ENCODE measurements around the gene SEMA3E. TPM values are rescaled to one million over a fixed set of nuclear protein-coding genes. Genes with fewer than 3 reads are reported as not detected.

Gene SEMA3E
- polyA plus RNA-seq, 1 experiment: 0.06 TPM

DNA sequence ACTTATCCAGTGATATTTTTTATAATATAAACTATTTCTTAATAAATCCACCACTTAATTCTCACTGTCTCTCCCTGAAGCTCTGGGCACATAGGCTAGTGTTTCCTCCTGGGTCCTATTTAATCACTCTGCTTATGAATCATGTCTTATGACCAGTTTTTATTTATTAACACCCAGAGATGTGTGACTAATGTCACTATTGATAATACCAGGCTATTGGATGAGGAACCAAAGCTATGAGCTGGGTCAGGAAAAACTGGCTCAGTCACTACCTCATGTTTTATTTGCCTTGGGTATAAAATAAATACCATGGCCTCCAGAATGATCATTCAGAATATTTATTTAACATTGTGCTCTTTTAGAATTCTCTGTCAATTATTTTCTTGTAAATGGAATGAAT is 5.2 kb downstream of the SEMA3E start:
- Histone ChIP-seq H3K27ac (ENCODE audit: low read depth, low read length) (no peak overlapping the region), H3K4me3 (ENCODE audit: low read depth, low read length) (no peak overlapping the region), H3K27me3 (ENCODE audit: control insufficient read depth, insufficient read depth, low read length) (no peaks in the 10 kb centered on the region), H3K9me3 (ENCODE audit: control insufficient read depth, insufficient read depth, low read length) (no peaks in the 10 kb centered on the region)
- DNase-seq (ENCODE audit: low read depth, low spot score): no peak
- POLR2A ChIA-PET: no interaction called here
- CTCF ChIA-PET: interaction anchor here (1.8 kb wide), 1 partner anchor 13 kb away, joined by 9 read pairs; no protein-coding TSS in a partner anchor
- TF ChIP-seq, protein P1, sequence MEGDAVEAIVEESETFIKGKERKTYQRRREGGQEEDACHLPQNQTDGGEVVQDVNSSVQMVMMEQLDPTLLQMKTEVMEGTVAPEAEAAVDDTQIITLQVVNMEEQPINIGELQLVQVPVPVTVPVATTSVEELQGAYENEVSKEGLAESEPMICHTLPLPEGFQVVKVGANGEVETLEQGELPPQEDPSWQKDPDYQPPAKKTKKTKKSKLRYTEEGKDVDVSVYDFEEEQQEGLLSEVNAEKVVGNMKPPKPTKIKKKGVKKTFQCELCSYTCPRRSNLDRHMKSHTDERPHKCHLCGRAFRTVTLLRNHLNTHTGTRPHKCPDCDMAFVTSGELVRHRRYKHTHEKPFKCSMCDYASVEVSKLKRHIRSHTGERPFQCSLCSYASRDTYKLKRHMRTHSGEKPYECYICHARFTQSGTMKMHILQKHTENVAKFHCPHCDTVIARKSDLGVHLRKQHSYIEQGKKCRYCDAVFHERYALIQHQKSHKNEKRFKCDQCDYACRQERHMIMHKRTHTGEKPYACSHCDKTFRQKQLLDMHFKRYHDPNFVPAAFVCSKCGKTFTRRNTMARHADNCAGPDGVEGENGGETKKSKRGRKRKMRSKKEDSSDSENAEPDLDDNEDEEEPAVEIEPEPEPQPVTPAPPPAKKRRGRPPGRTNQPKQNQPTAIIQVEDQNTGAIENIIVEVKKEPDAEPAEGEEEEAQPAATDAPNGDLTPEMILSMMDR (IDR thresholded peaks at IDR 0.05; ENCODE audit: low read depth, low read length): no peak

DNA sequence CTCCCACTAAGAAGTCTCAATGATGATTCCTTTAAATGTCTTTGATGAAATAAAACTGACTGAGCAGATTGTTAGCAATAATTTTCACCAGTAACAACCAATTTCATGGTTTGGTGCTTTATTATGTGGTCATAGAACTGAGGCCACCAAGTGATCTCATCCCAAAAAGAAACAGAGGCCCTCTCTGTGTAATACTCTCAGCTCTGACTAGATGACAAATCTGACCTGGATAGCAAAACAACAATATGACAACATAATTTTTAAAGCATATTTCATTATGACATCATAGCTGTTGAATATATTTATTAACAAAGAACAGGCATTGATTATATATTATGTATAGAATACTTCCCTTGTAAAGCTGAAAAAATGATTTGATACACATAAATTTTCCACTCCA is 5.9 kb downstream of the SEMA3E start:
- TF ChIP-seq, protein P1 (IDR thresholded peaks at IDR 0.05; ENCODE audit: low read depth, low read length): no peak
- ChIA-PET CTCF (interaction anchor here (1.8 kb wide), 1 partner anchor 13 kb away, joined by 9 read pairs; no protein-coding TSS in a partner anchor), POLR2A (no interaction called here)
- Histone ChIP-seq H3K27ac (ENCODE audit: low read depth, low read length) (no peak overlapping the region), H3K4me3 (ENCODE audit: low read depth, low read length) (no peak overlapping the region), H3K9me3 (ENCODE audit: control insufficient read depth, insufficient read depth, low read length) (no peaks in the 10 kb centered on the region), H3K27me3 (ENCODE audit: control insufficient read depth, insufficient read depth, low read length) (no peaks in the 10 kb centered on the region)
- no peak for DNase-seq (ENCODE audit: low read depth, low spot score)

DNA sequence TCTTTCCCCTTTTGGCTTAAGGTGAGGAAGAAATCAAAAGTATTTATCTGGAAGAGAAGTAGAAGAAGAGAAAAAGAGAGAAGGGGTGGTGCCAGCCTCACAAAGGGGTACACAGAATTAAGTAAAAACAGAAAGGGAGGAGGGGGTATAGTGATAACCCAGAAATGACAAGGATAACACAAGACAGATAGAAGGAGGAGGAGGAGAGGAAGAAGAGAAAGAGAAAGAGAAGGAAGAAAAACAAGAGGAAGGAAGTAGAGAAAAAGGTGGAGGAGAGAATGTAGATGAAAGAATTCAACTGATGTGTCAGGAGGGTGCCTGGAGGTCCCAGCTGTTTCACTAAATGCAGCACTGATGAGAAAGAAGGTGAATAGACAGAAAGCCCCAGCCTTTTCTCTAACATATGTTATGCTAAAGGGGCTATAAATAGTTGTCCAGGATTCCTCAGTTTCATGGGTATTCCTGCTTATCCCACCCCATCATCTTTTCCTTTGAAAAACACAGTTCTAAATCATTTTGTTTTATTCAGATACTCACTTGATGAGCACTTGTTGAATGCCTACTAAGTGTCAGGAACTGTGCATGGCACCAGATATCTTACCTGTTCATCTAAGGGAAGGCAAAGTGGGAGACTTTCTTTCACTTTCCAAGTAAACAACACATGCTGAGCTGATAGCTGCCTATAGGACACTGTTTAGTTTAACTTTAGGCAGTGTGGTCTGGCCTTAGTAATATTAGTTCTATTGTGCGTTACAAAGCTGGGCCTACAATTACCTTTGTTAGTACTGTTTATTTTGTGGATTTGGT is 8.0 kb downstream of the SEMA3E start:
- ChIA-PET CTCF (interaction anchor here (1.6 kb wide), 1 partner anchor 15 kb away, joined by 5 read pairs; no protein-coding TSS in a partner anchor), POLR2A (no interaction called here)
- TF ChIP-seq, protein P1 (IDR thresholded peaks at IDR 0.05; ENCODE audit: low read depth, low read length): no peak
- no peak overlapping the region for H3K27ac ChIP-seq (ENCODE audit: low read depth, low read length)
- H3K9me3 ChIP-seq (ENCODE audit: control insufficient read depth, insufficient read depth, low read length): no peaks in the 10 kb centered on the region
- no peak overlapping the region for H3K4me3 ChIP-seq (ENCODE audit: low read depth, low read length)
- H3K27me3 ChIP-seq (ENCODE audit: control insufficient read depth, insufficient read depth, low read length): no peaks in the 10 kb centered on the region
- no peak for DNase-seq (ENCODE audit: low read depth, low spot score)

DNA sequence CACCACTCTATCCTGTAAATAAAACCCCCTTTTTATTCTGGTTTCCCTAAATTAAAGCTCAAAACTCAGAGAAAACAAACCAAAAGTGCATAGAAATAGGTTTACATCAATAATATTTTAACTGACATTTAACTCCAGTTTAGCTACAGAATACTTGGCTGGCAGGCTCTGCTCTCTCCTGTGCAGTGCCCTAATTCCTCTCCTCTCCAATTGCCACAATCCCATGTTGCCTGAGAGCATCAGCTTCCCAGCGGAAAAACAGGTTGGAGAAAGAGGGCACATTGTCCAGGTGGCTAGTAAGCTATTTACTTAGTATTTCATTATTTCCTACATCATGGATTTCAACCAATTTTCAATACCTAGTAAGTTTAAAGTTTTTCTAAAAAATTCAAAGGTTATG is 8.7 kb downstream of the SEMA3E start:
- CTCF ChIA-PET: no interaction called here

DNA sequence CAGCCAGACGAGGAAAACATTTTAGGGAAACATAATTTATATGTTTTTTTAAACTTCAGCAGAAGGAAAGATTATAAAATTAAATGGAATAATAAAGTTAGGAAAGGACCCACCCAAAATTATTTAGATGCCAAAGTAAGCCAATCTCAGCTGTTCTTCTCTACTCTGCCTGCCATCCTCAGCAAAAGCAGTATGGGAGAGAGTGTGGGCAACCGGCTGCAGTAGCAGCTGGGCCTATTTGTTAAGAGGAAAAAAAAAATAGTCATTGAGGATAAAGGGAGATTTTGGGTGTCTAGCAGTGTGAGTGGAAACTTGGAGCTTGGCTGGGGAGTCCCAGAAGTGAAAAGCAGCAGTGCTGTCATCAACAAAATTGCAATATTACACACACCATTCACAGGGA is 15.4 kb downstream of the SEMA3E start:
- DNase-seq (ENCODE audit: low read depth, low spot score): no peak
- Histone ChIP-seq H3K27ac (ENCODE audit: low read depth, low read length) (no peak overlapping the region), H3K27me3 (ENCODE audit: control insufficient read depth, insufficient read depth, low read length) (no peaks in the 10 kb centered on the region), H3K4me3 (ENCODE audit: low read depth, low read length) (no peak overlapping the region), H3K9me3 (ENCODE audit: control insufficient read depth, insufficient read depth, low read length) (no peaks in the 10 kb centered on the region)
- TF ChIP-seq, protein P1 (IDR thresholded peaks at IDR 0.05; ENCODE audit: low read depth, low read length): no peak
- CTCF ChIA-PET: no interaction called here
- POLR2A ChIA-PET: no interaction called here

More for the DNA sequence above, 8.7 kb downstream of the SEMA3E start:
- H3K9me3 ChIP-seq (ENCODE audit: control insufficient read depth, insufficient read depth, low read length): no peaks in the 10 kb centered on the region
- no peak overlapping the region for H3K4me3 ChIP-seq (ENCODE audit: low read depth, low read length)
- H3K27me3 ChIP-seq (ENCODE audit: control insufficient read depth, insufficient read depth, low read length): no peaks in the 10 kb centered on the region
- no peak for DNase-seq (ENCODE audit: low read depth, low spot score)
- no peak overlapping the region for H3K27ac ChIP-seq (ENCODE audit: low read depth, low read length)
- POLR2A ChIA-PET: no interaction called here
- TF ChIP-seq, protein P1 (IDR thresholded peaks at IDR 0.05; ENCODE audit: low read depth, low read length): no peak

Data from AG04450 (cell line).